GM23338 (cell line): ENCODE measurements around the gene NHS. TPM values are rescaled to one million over a fixed set of nuclear protein-coding genes. Genes with fewer than 3 reads are reported as not detected.

Source experiments
- ATAC-seq: fragments of 200-7000 bp; cut with Tn5 transposase; 3 replicates; pipeline ENCODE4 v1.9.1; 2020
- DNase-seq: peaks from one replicate; pipeline ENCODE4 v3.0.0-alpha.2; 2015; ENCODE audit warnings: low spot score
- H2AFZ ChIP-seq: fragments of 200-600 bp; sonication (generic); 2 replicates; pipeline ENCODE4 v1.8.0; 2016; ENCODE audit warnings: antibody characterized with exemption, mild to moderate bottlenecking, moderate library complexity
- H3F3A ChIP-seq: fragments of 200-600 bp; sonication (generic); replicated peaks from 2 replicates; pipeline ENCODE4 v1.8.0; 2017; ENCODE audit warnings: antibody characterized with exemption, mixed run types, low read depth
- H3K27ac ChIP-seq: fragments of 200-600 bp; sonication (generic); 2 replicates; pipeline ENCODE4 v1.6.1; 2016; ENCODE audit warnings: low read depth
- H3K27me3 ChIP-seq: fragments of 200-600 bp; sonication (generic); 2 replicates; pipeline ENCODE4 v1.8.0; 2016; ENCODE audit warnings: mild to moderate bottlenecking, mixed run types, moderate library complexity; ENCODE audit not compliant: insufficient read depth
- H3K36me3 ChIP-seq: fragments of 200-600 bp; sonication (generic); 2 replicates; pipeline ENCODE4 v1.8.0; 2016; ENCODE audit warnings: mild to moderate bottlenecking; ENCODE audit not compliant: insufficient read depth
- H3K4me1 ChIP-seq: fragments of 200-600 bp; sonication (generic); 2 replicates; pipeline ENCODE4 v1.8.0; 2016; ENCODE audit warnings: mild to moderate bottlenecking, moderate library complexity; ENCODE audit not compliant: insufficient read depth
- H3K4me2 ChIP-seq: fragments of 200-600 bp; sonication (generic); 2 replicates; pipeline ENCODE4 v1.7.1; 2017; ENCODE audit warnings: mixed run types
- H3K4me3 ChIP-seq: fragments of 200-600 bp; sonication (generic); 2 replicates; pipeline ENCODE4 v1.6.1; 2016; ENCODE audit warnings: mixed run types
- H3K79me2 ChIP-seq: fragments of 200-600 bp; sonication (generic); replicated peaks from 2 replicates; pipeline ENCODE4 v1.8.0; 2017; ENCODE audit warnings: mild to moderate bottlenecking; ENCODE audit not compliant: insufficient read depth
- H3K9me2 ChIP-seq: fragments of 200-600 bp; sonication (generic); 2 replicates; pipeline ENCODE4 v1.8.0; 2017; ENCODE audit not compliant: insufficient read depth
- H4K20me1 ChIP-seq: fragments of 200-600 bp; sonication (generic); replicated peaks from 2 replicates; pipeline ENCODE4 v1.8.0; 2017; ENCODE audit warnings: mild to moderate bottlenecking; ENCODE audit not compliant: insufficient read depth
- H3K27ac Mint-ChIP-seq: 2 replicates; pipeline ENCODE4 v1.8.0; 2020; ENCODE audit warnings: inconsistent platforms, mild to moderate bottlenecking, moderate library complexity, mixed read lengths
- H3K27me3 Mint-ChIP-seq: 3 replicates; pipeline ENCODE4 v1.8.0; 2022; ENCODE audit warnings: low read depth, mild to moderate bottlenecking, moderate library complexity, mixed read lengths, inconsistent platforms; ENCODE audit not compliant: insufficient read depth, poor library complexity
- H3K36me3 Mint-ChIP-seq: 3 replicates; pipeline ENCODE4 v1.8.0; 2021; ENCODE audit warnings: low read depth, mild to moderate bottlenecking, inconsistent platforms, moderate library complexity, mixed read lengths
- H3K4me1 Mint-ChIP-seq: 3 replicates; pipeline ENCODE4 v1.8.0; 2020; ENCODE audit warnings: mild to moderate bottlenecking, inconsistent platforms, mixed read lengths
- H3K4me3 Mint-ChIP-seq: 3 replicates; pipeline ENCODE4 v1.8.0; 2021; ENCODE audit warnings: moderate library complexity, mild to moderate bottlenecking, inconsistent platforms, mixed read lengths
- H3K9me3 Mint-ChIP-seq: 3 replicates; pipeline ENCODE4 v1.8.0; 2020; ENCODE audit warnings: moderate library complexity, mild to moderate bottlenecking, inconsistent platforms, mixed read lengths
- CREB1 ChIP-seq: fragments of 250-450 bp; sonication (Bioruptor Pico); IDR thresholded peaks from 2 replicates; pipeline ENCODE4 v1.5.0; 2020; ENCODE audit warnings: low read depth, mild to moderate bottlenecking, moderate library complexity
- CTCF ChIP-seq, 2 experiments: fragments of 200-600 bp in 1 of 2; sonication (generic) in 1 of 2; conservative IDR thresholded peaks; 2 replicates each; pipeline versions ENCODE4 v1.5.1 to v1.6.1; 2016 to 2017; ENCODE audit warnings: antibody characterized with exemption in 2 of 2, low read depth in 2 of 2, mild to moderate bottlenecking in 2 of 2, moderate library complexity in 1 of 2
- JUNB ChIP-seq: IDR thresholded peaks from one replicate; pipeline ENCODE4 v1.6.1; 2016; ENCODE audit warnings: antibody characterized with exemption; ENCODE audit not compliant: unreplicated experiment
- NANOG ChIP-seq: IDR thresholded peaks from 2 replicates; pipeline ENCODE4 v1.6.1; 2016; ENCODE audit warnings: antibody characterized with exemption, borderline replicate concordance
- POLR2AphosphoS5 ChIP-seq: IDR thresholded peaks from 2 replicates; pipeline ENCODE4 v1.6.1; 2016; ENCODE audit warnings: antibody characterized with exemption, low read depth
- REST ChIP-seq: IDR thresholded peaks from one replicate; pipeline ENCODE4 v1.6.1; 2018; ENCODE audit warnings: antibody characterized with exemption; ENCODE audit not compliant: unreplicated experiment
- STAT1 ChIP-seq: IDR thresholded peaks from one replicate; pipeline ENCODE4 v1.6.1; 2016; ENCODE audit warnings: antibody characterized with exemption; ENCODE audit not compliant: unreplicated experiment
- ZNF462 ChIP-seq: fragments of 250-450 bp; sonication (Bioruptor Pico); IDR thresholded peaks from 2 replicates; pipeline ENCODE4 v1.5.0; 2020; ENCODE audit warnings: mild to moderate bottlenecking, moderate library complexity
- polyA plus RNA-seq: library from polyadenylated mRNA; unstranded; fragments of >200 nt; fragmentation: Nextera tagmentation; extraction: Ambion mirVana; gene quantifications from 2 replicates; pipeline ENCODE4 v1.2.1, GENCODE V29; 2016
- total RNA-seq: library from RNA; depleted of rRNA; stranded (reverse); fragments of >200 nt; shearing (Covaris generic); gene quantifications from 2 replicates; pipeline ENCODE4 v1.2.3, GENCODE V29; 2014

The NHS gene
- total and polyA plus RNA-seq, 2 experiments from 2014 or later: 1.8 to 8.2 TPM

GRCh38 chrX:17412692-17413091 is 37.7 kb downstream of the NHS start:
- Histone ChIP-seq H3K27ac (no peak overlapping the region), H2AFZ (no peak overlapping the region), H3K9me2 (no peaks in the 10 kb centered on the region), H3K27me3 (peaks cover 4% of the 10 kb centered on the region), H3K36me3 (no peaks in the 10 kb centered on the region), H4K20me1 (no peaks in the 10 kb centered on the region), H3K4me3 (no peak overlapping the region), H3K4me2 (no peak overlapping the region), H3F3A (no peaks in the 10 kb centered on the region), H3K4me1 (peaks cover 66% of the 10 kb centered on the region), H3K79me2 (no peaks in the 10 kb centered on the region; the same call in 1 of the 2 replicates)
- Mint-ChIP-seq H3K27ac (no peak overlapping the region), H3K9me3 (no peaks in the 10 kb centered on the region), H3K36me3 (no peaks in the 10 kb centered on the region), H3K4me1 (peaks cover 62% of the 10 kb centered on the region), H3K27me3 (peaks cover 2% of the 10 kb centered on the region), H3K4me3 (no peak overlapping the region)
- ATAC-seq (no peak), DNase-seq (no peak)
- no peak for TF ChIP-seq REST
- TF ChIP-seq CTCF (conservative IDR thresholded peaks at IDR 0.05; ENCODE audit: low read depth in 2 of 2): no peak

GRCh38 chrX:17413228-17413627 is 38.2 kb downstream of the NHS start:
- H3K36me3 ChIP-seq: no peaks in the 10 kb centered on the region
- H3K27ac ChIP-seq: no peak overlapping the region
- no peaks in the 10 kb centered on the region for H4K20me1 ChIP-seq
- Mint-ChIP-seq H3K4me3 (no peak overlapping the region), H3K9me3 (no peaks in the 10 kb centered on the region), H3K36me3 (no peaks in the 10 kb centered on the region), H3K4me1 (peaks cover 64% of the 10 kb centered on the region), H3K27ac (no peak overlapping the region), H3K27me3 (peaks cover 2% of the 10 kb centered on the region)
- peaks cover 66% of the 10 kb centered on the region for H3K4me1 ChIP-seq
- H3K79me2 ChIP-seq: no peaks in the 10 kb centered on the region; the same call in 1 of the 2 replicates
- DNase-seq (no peak), ATAC-seq (no peak)
- no peaks in the 10 kb centered on the region for H3F3A ChIP-seq
- H3K9me2 ChIP-seq: no peaks in the 10 kb centered on the region
- peaks cover 4% of the 10 kb centered on the region for H3K27me3 ChIP-seq
- no peak overlapping the region for H3K4me2 ChIP-seq
- no peak overlapping the region for H3K4me3 ChIP-seq
- no peak overlapping the region for H2AFZ ChIP-seq
- TF ChIP-seq JUNB (no peak), CTCF (conservative IDR thresholded peaks at IDR 0.05; ENCODE audit: low read depth in 2 of 2) (no peak), NANOG (no peak), STAT1 (no peak), CREB1 (CRISPR knock-in tag) (no peak), POLR2AphosphoS5 (no peak), ZNF462 (no peak)
